ENCODE data around the gene ABHD17A. TPM values are rescaled to one million over a fixed set of nuclear protein-coding genes. Genes with fewer than 3 reads are reported as not detected.

ABHD17A gene
- total and polyA plus RNA-seq, 9 of the 15 experiments (the other 6 are each of a cell fraction or from before 2014, with no cell fraction given): 0.04 to 135 (median 21.8) TPM; not detected in 1

GRCh38 chr19:1862424-1863327, 22.6 kb downstream of the ABHD17A start (continued):
- no peak for TF ChIP-seq CHD7 (IDR thresholded peaks at IDR 0.05; ENCODE audit: low read depth, low read length)
- no peak for TF ChIP-seq ZNF41 (CRISPR knock-in tag; conservative IDR thresholded peaks at IDR 0.05)
- TF ChIP-seq RAD21 (CRISPR knock-in tag; conservative IDR thresholded peaks at IDR 0.05 in 1 of 2, IDR thresholded peaks at IDR 0.05 in 1 of 2): no peak
- TF ChIP-seq ATF2 (CRISPR knock-in tag; IDR thresholded peaks at IDR 0.05): no peak
- no peak for TF ChIP-seq PHB (CRISPR knock-in tag; IDR thresholded peaks at IDR 0.05)

Data from K562 (cell line).